WTC11 (cell line): ENCODE measurements around the gene TBL1X. TPM values are rescaled to one million over a fixed set of nuclear protein-coding genes. Genes with fewer than 3 reads are reported as not detected.

Source experiments
- ATAC-seq: fragments of 200-7000 bp; cut with Tn5 transposase; 2 replicates; pipeline ENCODE4 v1.10.0; 2021; ENCODE audit warnings: mild to moderate bottlenecking, moderate library complexity
- CTCF ChIA-PET: fragments of 300-600 bp; sonication (Branson Sonifier 250); formaldehyde crosslinking; loops from one replicate; lab custom pipeline; 2021; ENCODE audit warnings: antibody characterized with exemption; lab: Charles Lee
- POLR2A ChIA-PET: fragments of 350-600 bp; sonication (Branson Sonifier 250); formaldehyde crosslinking; loops from one replicate; lab custom pipeline; 2021; ENCODE audit warnings: antibody characterized with exemption; lab: Charles Lee
- DNase-seq: peaks from one replicate; pipeline ENCODE4 v3.0.0; 2021; ENCODE audit warnings: low spot score
- H3K27ac Mint-ChIP-seq: 2 replicates; pipeline ENCODE4 v1.8.0; 2021; ENCODE audit warnings: mixed read lengths
- H3K27me3 Mint-ChIP-seq: 2 replicates; pipeline ENCODE4 v1.8.0; 2021; ENCODE audit warnings: low read depth, mild to moderate bottlenecking, moderate library complexity, mixed read lengths
- H3K36me3 Mint-ChIP-seq: 2 replicates; pipeline ENCODE4 v1.8.0; 2021; ENCODE audit warnings: mixed read lengths
- H3K4me1 Mint-ChIP-seq: 2 replicates; pipeline ENCODE4 v1.8.0; 2022; ENCODE audit warnings: mixed read lengths
- H3K4me3 Mint-ChIP-seq: 2 replicates; pipeline ENCODE4 v1.8.0; 2021; ENCODE audit warnings: mild to moderate bottlenecking, moderate library complexity, mixed read lengths
- H3K9me3 Mint-ChIP-seq: 2 replicates; pipeline ENCODE4 v1.8.0; 2021; ENCODE audit warnings: mixed read lengths
- ATF1 ChIP-seq: sonication (generic); formaldehyde crosslinking; IDR thresholded peaks from 2 replicates; pipeline ENCODE4 v1.8.1; 2023; ENCODE audit warnings: mild to moderate bottlenecking, moderate library complexity, missing genetic modification reagents
- CBFB ChIP-seq: sonication (generic); formaldehyde crosslinking; IDR thresholded peaks from 2 replicates; pipeline ENCODE4 v1.8.1; 2022; ENCODE audit warnings: mild to moderate bottlenecking, low read depth, missing genetic modification reagents
- CREB1 ChIP-seq: sonication (generic); formaldehyde crosslinking; IDR thresholded peaks from 2 replicates; pipeline ENCODE4 v1.8.0; 2023; ENCODE audit warnings: mild to moderate bottlenecking, missing genetic modification reagents
- CREM ChIP-seq: sonication (generic); formaldehyde crosslinking; IDR thresholded peaks from 2 replicates; pipeline ENCODE4 v1.8.1; 2022; ENCODE audit warnings: mild to moderate bottlenecking, missing genetic modification reagents, moderate library complexity
- FOXP1 ChIP-seq: sonication (generic); formaldehyde crosslinking; IDR thresholded peaks from 2 replicates; pipeline ENCODE4 v1.8.0; 2022; ENCODE audit warnings: missing genetic modification reagents, mild to moderate bottlenecking, moderate library complexity, borderline replicate concordance
- GRHL2 ChIP-seq: fragments of 250-450 bp; sonication (Bioruptor Pico); IDR thresholded peaks from 2 replicates; pipeline ENCODE4 v1.8.0; 2022; ENCODE audit warnings: mild to moderate bottlenecking, moderate library complexity; ENCODE audit not compliant: insufficient replicate concordance, severe bottlenecking
- JAZF1 ChIP-seq: fragments of 250-450 bp; sonication (Bioruptor Pico); IDR thresholded peaks from 2 replicates; pipeline ENCODE4 v1.9.0; 2021; ENCODE audit warnings: moderate library complexity, mild to moderate bottlenecking, inconsistent platforms
- NFYB ChIP-seq: sonication (generic); formaldehyde crosslinking; conservative IDR thresholded peaks from 2 replicates; pipeline ENCODE4 v1.8.0; 2022; ENCODE audit warnings: low read depth, missing genetic modification reagents
- NR2C2 ChIP-seq: sonication (generic); formaldehyde crosslinking; IDR thresholded peaks from 2 replicates; pipeline ENCODE4 v1.8.0; 2022; ENCODE audit warnings: mild to moderate bottlenecking, missing genetic modification reagents
- NR3C1 ChIP-seq: sonication (generic); formaldehyde crosslinking; conservative IDR thresholded peaks from 2 replicates; pipeline ENCODE4 v1.8.1; 2023; ENCODE audit warnings: low read depth, mild to moderate bottlenecking, missing genetic modification reagents
- TEAD4 ChIP-seq: sonication (generic); formaldehyde crosslinking; IDR thresholded peaks from 2 replicates; pipeline ENCODE4 v1.8.0; 2022; ENCODE audit warnings: mild to moderate bottlenecking, missing genetic modification reagents
- ZBTB21 ChIP-seq: sonication (generic); formaldehyde crosslinking; IDR thresholded peaks from 2 replicates; pipeline ENCODE4 v1.8.1; 2023; ENCODE audit warnings: mild to moderate bottlenecking, missing genetic modification reagents, borderline replicate concordance
- ZNF219 ChIP-seq: sonication (generic); formaldehyde crosslinking; IDR thresholded peaks from 2 replicates; pipeline ENCODE4 v1.8.0; 2023; ENCODE audit warnings: missing genetic modification reagents, mild to moderate bottlenecking, borderline replicate concordance
- ZNF671 ChIP-seq: fragments of 250-450 bp; sonication (Bioruptor Pico); IDR thresholded peaks from 2 replicates; pipeline ENCODE4 v1.8.0; 2021; ENCODE audit warnings: mild to moderate bottlenecking
- total RNA-seq: library from RNA; stranded (reverse); gene quantifications from 3 replicates; pipeline ENCODE4 v1.2.3, GENCODE V29; 2021
- TF ChIP-seq, protein P1 (sequence below): sonication (generic); formaldehyde crosslinking; IDR thresholded peaks from 2 replicates; pipeline ENCODE4 v1.8.1; 2022; ENCODE audit warnings: mild to moderate bottlenecking, moderate library complexity, missing genetic modification reagents
- TF ChIP-seq, protein P2 (sequence below): sonication (generic); formaldehyde crosslinking; IDR thresholded peaks from 2 replicates; pipeline ENCODE4 v1.8.1; 2022; ENCODE audit warnings: low read depth, missing genetic modification reagents, borderline replicate concordance
- TF ChIP-seq, protein P3 (sequence below): sonication (generic); formaldehyde crosslinking; conservative IDR thresholded peaks from 2 replicates; pipeline ENCODE4 v1.8.1; 2022; ENCODE audit warnings: mild to moderate bottlenecking, missing genetic modification reagents
- TF ChIP-seq, protein P4 (sequence below): sonication (generic); formaldehyde crosslinking; IDR thresholded peaks from 2 replicates; pipeline ENCODE4 v1.8.0; 2022; ENCODE audit warnings: mild to moderate bottlenecking, missing genetic modification reagents
- TF ChIP-seq, protein P5 (sequence below): sonication (generic); formaldehyde crosslinking; IDR thresholded peaks from 2 replicates; pipeline ENCODE4 v1.8.1; 2022; ENCODE audit warnings: mild to moderate bottlenecking, missing genetic modification reagents, moderate library complexity, borderline replicate concordance

TBL1X gene
- total RNA-seq, 1 experiment from 2014 or later, result 27.7 TPM

DNA sequence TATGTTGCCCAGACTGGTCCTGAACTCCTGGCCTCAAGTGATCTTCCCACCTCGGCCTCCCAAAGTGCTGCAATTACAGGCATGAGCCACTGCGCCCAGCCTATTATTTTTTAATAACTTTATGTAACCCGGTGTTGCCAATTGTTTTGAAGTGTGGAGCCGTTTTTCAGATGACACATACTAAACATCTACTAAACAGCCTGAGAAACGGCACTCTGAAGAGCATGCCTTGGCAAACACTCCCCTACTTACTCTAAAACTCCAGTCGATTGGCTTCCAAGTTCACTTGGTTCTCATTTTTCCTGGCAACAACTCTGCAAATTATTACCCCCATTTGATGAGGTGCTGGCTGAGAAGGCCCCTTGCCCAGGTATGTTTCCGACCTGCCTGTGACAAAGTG is 169.7 kb downstream of the TBL1X start:
- H3K27ac Mint-ChIP-seq, result no peak overlapping the region
- H3K27me3 Mint-ChIP-seq, result no peaks in the 10 kb centered on the region
- no peaks in the 10 kb centered on the region for H3K36me3 Mint-ChIP-seq
- TF ChIP-seq GRHL2 (CRISPR knock-in tag) (no peak), ATF1 (no peak)
- CTCF ChIA-PET, result no interaction called here
- DNase-seq (no peak), ATAC-seq (no peak)
- no peaks in the 10 kb centered on the region for H3K9me3 Mint-ChIP-seq
- POLR2A ChIA-PET, result no interaction called here
- H3K4me1 Mint-ChIP-seq, result peaks cover 18% of the 10 kb centered on the region
- H3K4me3 Mint-ChIP-seq, result no peak overlapping the region

DNA sequence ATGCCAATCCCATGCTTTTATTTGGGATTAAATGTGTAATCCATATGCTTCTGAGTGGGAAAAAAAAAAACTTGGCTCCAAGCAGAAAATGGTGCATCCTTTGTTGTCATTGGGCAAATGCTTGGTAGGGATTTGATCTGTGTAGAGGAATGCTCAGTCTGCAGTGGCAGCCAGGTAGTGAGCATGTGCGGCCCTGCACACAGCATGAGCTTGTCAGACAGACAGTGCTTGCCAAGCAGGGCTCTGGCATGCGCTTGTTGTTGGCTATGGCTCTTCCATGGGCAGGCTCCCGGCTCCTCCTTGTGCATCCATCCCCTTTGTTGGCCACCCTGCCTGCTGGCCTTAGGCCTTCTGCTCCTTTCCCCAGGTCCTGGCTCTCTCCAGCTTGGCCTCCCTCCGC is 170.5 kb downstream of the TBL1X start:
- H3K36me3 Mint-ChIP-seq, result no peaks in the 10 kb centered on the region
- no peaks in the 10 kb centered on the region for H3K27me3 Mint-ChIP-seq
- ChIA-PET CTCF (no interaction called here), POLR2A (no interaction called here)
- no peaks in the 10 kb centered on the region for H3K9me3 Mint-ChIP-seq
- TF ChIP-seq, protein P1, sequence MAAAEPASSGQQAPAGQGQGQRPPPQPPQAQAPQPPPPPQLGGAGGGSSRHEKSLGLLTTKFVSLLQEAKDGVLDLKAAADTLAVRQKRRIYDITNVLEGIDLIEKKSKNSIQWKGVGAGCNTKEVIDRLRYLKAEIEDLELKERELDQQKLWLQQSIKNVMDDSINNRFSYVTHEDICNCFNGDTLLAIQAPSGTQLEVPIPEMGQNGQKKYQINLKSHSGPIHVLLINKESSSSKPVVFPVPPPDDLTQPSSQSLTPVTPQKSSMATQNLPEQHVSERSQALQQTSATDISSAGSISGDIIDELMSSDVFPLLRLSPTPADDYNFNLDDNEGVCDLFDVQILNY (CRISPR knock-in tag), result no peak
- TF ChIP-seq CREM (CRISPR knock-in tag) (no peak), ZNF671 (CRISPR knock-in tag) (no peak), GRHL2 (CRISPR knock-in tag) (no peak), NR3C1 (CRISPR knock-in tag) (no peak), JAZF1 (CRISPR knock-in tag) (no peak), TEAD4 (CRISPR knock-in tag) (no peak), ATF1 (no peak), ZBTB21 (CRISPR knock-in tag) (no peak)
- TF ChIP-seq, protein P2, sequence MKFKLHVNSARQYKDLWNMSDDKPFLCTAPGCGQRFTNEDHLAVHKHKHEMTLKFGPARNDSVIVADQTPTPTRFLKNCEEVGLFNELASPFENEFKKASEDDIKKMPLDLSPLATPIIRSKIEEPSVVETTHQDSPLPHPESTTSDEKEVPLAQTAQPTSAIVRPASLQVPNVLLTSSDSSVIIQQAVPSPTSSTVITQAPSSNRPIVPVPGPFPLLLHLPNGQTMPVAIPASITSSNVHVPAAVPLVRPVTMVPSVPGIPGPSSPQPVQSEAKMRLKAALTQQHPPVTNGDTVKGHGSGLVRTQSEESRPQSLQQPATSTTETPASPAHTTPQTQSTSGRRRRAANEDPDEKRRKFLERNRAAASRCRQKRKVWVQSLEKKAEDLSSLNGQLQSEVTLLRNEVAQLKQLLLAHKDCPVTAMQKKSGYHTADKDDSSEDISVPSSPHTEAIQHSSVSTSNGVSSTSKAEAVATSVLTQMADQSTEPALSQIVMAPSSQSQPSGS (CRISPR knock-in tag), result no peak
- TF ChIP-seq, protein P3, sequence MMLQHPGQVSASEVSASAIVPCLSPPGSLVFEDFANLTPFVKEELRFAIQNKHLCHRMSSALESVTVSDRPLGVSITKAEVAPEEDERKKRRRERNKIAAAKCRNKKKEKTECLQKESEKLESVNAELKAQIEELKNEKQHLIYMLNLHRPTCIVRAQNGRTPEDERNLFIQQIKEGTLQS, result no peak
- TF ChIP-seq, protein P4, sequence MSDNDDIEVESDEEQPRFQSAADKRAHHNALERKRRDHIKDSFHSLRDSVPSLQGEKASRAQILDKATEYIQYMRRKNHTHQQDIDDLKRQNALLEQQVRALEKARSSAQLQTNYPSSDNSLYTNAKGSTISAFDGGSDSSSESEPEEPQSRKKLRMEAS, result no peak
- no peak overlapping the region for H3K4me3 Mint-ChIP-seq
- DNase-seq (no peak), ATAC-seq (no peak)
- peaks cover 20% of the 10 kb centered on the region for H3K4me1 Mint-ChIP-seq
- H3K27ac Mint-ChIP-seq, result no peak overlapping the region

DNA sequence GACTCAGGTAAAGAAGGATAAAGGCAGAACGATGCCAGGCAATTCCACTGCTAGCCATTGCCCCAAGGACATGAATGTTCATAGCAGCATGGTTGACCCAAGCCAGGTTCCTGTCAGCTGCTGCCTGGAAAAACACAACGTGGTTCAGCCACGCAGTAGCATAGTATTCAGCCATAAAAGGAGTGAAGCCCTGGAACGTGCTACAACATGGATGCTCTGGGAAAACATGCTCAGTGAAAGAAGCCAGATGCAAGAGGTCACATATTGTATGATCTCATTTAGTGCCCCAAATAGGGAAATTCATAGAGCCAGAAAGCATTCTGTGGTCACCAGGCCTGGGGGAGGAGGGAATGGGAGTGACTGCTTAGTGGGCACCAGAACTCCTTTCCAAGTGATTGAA is 170.9 kb downstream of the TBL1X start:
- Mint-ChIP-seq H3K9me3 (no peaks in the 10 kb centered on the region), H3K27me3 (no peaks in the 10 kb centered on the region), H3K27ac (no peak overlapping the region), H3K36me3 (no peaks in the 10 kb centered on the region), H3K4me1 (peaks cover 20% of the 10 kb centered on the region), H3K4me3 (no peak overlapping the region)
- ATAC-seq (no peak), DNase-seq (no peak)
- ChIA-PET CTCF (no interaction called here), POLR2A (no interaction called here)
- TF ChIP-seq, protein P5, sequence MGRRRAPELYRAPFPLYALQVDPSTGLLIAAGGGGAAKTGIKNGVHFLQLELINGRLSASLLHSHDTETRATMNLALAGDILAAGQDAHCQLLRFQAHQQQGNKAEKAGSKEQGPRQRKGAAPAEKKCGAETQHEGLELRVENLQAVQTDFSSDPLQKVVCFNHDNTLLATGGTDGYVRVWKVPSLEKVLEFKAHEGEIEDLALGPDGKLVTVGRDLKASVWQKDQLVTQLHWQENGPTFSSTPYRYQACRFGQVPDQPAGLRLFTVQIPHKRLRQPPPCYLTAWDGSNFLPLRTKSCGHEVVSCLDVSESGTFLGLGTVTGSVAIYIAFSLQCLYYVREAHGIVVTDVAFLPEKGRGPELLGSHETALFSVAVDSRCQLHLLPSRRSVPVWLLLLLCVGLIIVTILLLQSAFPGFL (CRISPR knock-in tag), result no peak
- TF ChIP-seq CBFB (CRISPR knock-in tag) (no peak), JAZF1 (CRISPR knock-in tag) (no peak), ZNF219 (no peak), CREB1 (CRISPR knock-in tag) (no peak), NFYB (CRISPR knock-in tag) (no peak), FOXP1 (CRISPR knock-in tag) (no peak), TEAD4 (CRISPR knock-in tag) (no peak), NR2C2 (no peak)
- TF ChIP-seq, protein P4, result no peak
- TF ChIP-seq, protein P3, result no peak
